IMR-90 (cell line): ENCODE data around the gene GSTP1.

Experiments
- MXI1 ChIP-seq: IDR thresholded peaks from 2 replicates; pipeline ENCODE4 v1.6.1; 2012; ENCODE audit warnings: low read depth, mild to moderate bottlenecking, low read length, moderate library complexity, borderline replicate concordance
- POLR2A ChIP-seq: IDR thresholded peaks from 2 replicates; pipeline ENCODE4 v1.6.1; 2012; ENCODE audit warnings: mild to moderate bottlenecking, low read depth, low read length
- TF ChIP-seq, protein P1 (sequence below): conservative IDR thresholded peaks from 2 replicates; pipeline ENCODE4 v1.5.1; 2012; ENCODE audit warnings: mild to moderate bottlenecking, low read depth, low read length, improper control_type of control experiment

DNA sequence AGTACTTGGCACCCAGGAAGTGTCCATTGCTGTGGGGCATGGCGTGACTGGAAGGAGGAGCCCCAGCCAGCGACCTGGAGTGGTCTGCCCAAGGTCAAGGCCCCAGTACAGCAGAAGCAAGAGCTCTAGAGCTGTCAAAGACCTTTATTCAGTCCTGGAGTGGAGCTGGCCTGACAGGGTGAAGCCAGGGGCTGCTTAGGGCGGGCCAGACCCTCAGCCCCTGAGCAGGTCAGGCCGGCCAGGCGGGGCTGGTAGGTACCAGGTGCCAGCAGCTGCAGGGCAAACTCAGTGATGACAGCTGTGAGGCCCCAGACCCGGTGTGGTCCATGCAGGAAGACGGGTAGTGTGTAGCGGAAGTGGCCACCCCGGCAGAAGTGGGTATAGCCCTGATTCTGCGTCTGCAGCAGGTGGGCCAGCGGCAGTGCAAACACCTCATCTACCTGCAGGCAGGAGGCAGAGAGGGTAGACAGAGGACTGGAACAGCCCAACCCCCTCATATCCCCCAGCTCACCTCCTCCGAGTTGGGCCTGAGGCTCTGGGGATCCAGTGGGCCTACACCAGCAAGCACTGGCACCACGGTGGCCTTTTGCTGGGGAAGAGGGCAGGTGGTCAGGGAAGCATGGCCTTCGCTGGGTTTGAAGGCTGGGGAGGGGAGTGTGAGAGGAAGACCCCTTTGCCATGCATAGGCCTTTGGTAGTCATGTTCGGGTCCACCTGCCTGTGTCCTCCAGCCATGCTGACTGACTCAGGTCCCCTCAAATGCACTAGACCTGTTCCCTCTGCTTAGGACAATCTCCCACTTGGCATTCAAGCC, 44.4 kb downstream of the GSTP1 start:
- TF ChIP-seq, protein P1, sequence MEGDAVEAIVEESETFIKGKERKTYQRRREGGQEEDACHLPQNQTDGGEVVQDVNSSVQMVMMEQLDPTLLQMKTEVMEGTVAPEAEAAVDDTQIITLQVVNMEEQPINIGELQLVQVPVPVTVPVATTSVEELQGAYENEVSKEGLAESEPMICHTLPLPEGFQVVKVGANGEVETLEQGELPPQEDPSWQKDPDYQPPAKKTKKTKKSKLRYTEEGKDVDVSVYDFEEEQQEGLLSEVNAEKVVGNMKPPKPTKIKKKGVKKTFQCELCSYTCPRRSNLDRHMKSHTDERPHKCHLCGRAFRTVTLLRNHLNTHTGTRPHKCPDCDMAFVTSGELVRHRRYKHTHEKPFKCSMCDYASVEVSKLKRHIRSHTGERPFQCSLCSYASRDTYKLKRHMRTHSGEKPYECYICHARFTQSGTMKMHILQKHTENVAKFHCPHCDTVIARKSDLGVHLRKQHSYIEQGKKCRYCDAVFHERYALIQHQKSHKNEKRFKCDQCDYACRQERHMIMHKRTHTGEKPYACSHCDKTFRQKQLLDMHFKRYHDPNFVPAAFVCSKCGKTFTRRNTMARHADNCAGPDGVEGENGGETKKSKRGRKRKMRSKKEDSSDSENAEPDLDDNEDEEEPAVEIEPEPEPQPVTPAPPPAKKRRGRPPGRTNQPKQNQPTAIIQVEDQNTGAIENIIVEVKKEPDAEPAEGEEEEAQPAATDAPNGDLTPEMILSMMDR = no peak
- TF ChIP-seq POLR2A (no peak), MXI1 (no peak)
